Mesothelial cell of epicardium (in vitro differentiated cells): ENCODE data around the gene AHI1. TPM values are rescaled to one million over a fixed set of nuclear protein-coding genes. Genes with fewer than 3 reads are reported as not detected.

Source experiments
- DNase-seq, 2 experiments: peaks; one replicate each; pipeline ENCODE4 v3.0.0; 2021; ENCODE audit warnings: low spot score in 2 of 2; ENCODE audit not compliant: unreplicated experiment in 2 of 2
- H3K27ac Mint-ChIP-seq: 2 replicates; pipeline ENCODE4 v1.8.0; 2021; ENCODE audit warnings: mixed read lengths
- H3K27me3 Mint-ChIP-seq: 2 replicates; pipeline ENCODE4 v1.8.0; 2021; ENCODE audit warnings: low read depth, mixed read lengths
- H3K36me3 Mint-ChIP-seq: 2 replicates; pipeline ENCODE4 v1.8.0; 2021; ENCODE audit warnings: mixed read lengths
- H3K4me1 Mint-ChIP-seq: 2 replicates; pipeline ENCODE4 v1.8.0; 2021; ENCODE audit warnings: mixed read lengths
- H3K4me3 Mint-ChIP-seq: 2 replicates; pipeline ENCODE4 v1.8.0; 2021; ENCODE audit warnings: mild to moderate bottlenecking, moderate library complexity, mixed read lengths
- H3K9me3 Mint-ChIP-seq: 2 replicates; pipeline ENCODE4 v1.8.0; 2021; ENCODE audit warnings: mixed read lengths
- CTCF ChIP-seq: fragments of 200-600 bp; sonication (generic); IDR thresholded peaks from one replicate; pipeline ENCODE4 v1.5.0; 2021; ENCODE audit warnings: antibody characterized with exemption; ENCODE audit not compliant: unreplicated experiment
- total RNA-seq: library from RNA; stranded (reverse); gene quantifications from 3 replicates; pipeline ENCODE4 v1.2.1, GENCODE V29; 2021

Gene AHI1
- total RNA-seq, 1 donor from 2014 or later = 41.6 TPM

- Mint-ChIP-seq H3K9me3 (peaks cover 7% of the 10 kb centered on the region), H3K36me3 (no peaks in the 10 kb centered on the region), H3K4me3 (no peak overlapping the region), H3K4me1 (peaks cover 20% of the 10 kb centered on the region), H3K27ac (peak overlapping the region; percentile 87), H3K27me3 (no peaks in the 10 kb centered on the region)
- DNase-seq = no peak
- peak; percentile 53 for TF ChIP-seq CTCF
Observed at GRCh38 chr6:135535989-135536414, 38.5 kb upstream of the AHI1 start.

- no peak overlapping the region for H3K4me3 Mint-ChIP-seq
- H3K36me3 Mint-ChIP-seq = no peaks in the 10 kb centered on the region
- no peaks in the 10 kb centered on the region for H3K27me3 Mint-ChIP-seq
- DNase-seq = no peak
- no peak for TF ChIP-seq CTCF
- no peak overlapping the region for H3K27ac Mint-ChIP-seq
- H3K9me3 Mint-ChIP-seq = peaks cover 7% of the 10 kb centered on the region
- H3K4me1 Mint-ChIP-seq = peaks cover 20% of the 10 kb centered on the region
Observed at GRCh38 chr6:135534773-135535380, 37.3 kb upstream of the AHI1 start.

GRCh38 chr6:135532559-135532958 lies 35.0 kb upstream of the AHI1 start:
- Mint-ChIP-seq H3K27ac (no peak overlapping the region), H3K27me3 (no peaks in the 10 kb centered on the region)

GRCh38 chr6:135531954-135532490 lies 34.5 kb upstream of the AHI1 start:
- no peak overlapping the region for H3K4me3 Mint-ChIP-seq
- no peak for DNase-seq
- TF ChIP-seq CTCF = no peak
- no peaks in the 10 kb centered on the region for H3K27me3 Mint-ChIP-seq
- peaks cover 2% of the 10 kb centered on the region for H3K9me3 Mint-ChIP-seq
- no peaks in the 10 kb centered on the region for H3K36me3 Mint-ChIP-seq
- no peak overlapping the region for H3K27ac Mint-ChIP-seq
- peaks cover 35% of the 10 kb centered on the region for H3K4me1 Mint-ChIP-seq

More at GRCh38 chr6:135532559-135532958, 35.0 kb upstream of the AHI1 start:
- H3K4me3 Mint-ChIP-seq = no peak overlapping the region
- peaks cover 2% of the 10 kb centered on the region for H3K9me3 Mint-ChIP-seq
- TF ChIP-seq CTCF = no peak
- peaks cover 32% of the 10 kb centered on the region for H3K4me1 Mint-ChIP-seq
- H3K36me3 Mint-ChIP-seq = no peaks in the 10 kb centered on the region
- no peak for DNase-seq

- Mint-ChIP-seq H3K27ac (no peak overlapping the region), H3K4me1 (peaks cover 26% of the 10 kb centered on the region), H3K36me3 (no peaks in the 10 kb centered on the region), H3K4me3 (no peak overlapping the region), H3K27me3 (no peaks in the 10 kb centered on the region), H3K9me3 (peaks cover 2% of the 10 kb centered on the region)
- no peak for DNase-seq
- no peak for TF ChIP-seq CTCF
Observed at GRCh38 chr6:135530113-135530512, 32.6 kb upstream of the AHI1 start.
